A673 (cell line): Measurements from ENCODE around the gene PCNT. TPM values are rescaled to one million over a fixed set of nuclear protein-coding genes. Genes with fewer than 3 reads are reported as not detected.

Source experiments
- BruUV-seq: library from RNA; stranded (reverse); fragments of 400-500 nt; replicated peaks from 2 replicates; lab custom pipeline; 2021; lab: Mats Ljungman, UMichigan
- CTCF ChIA-PET: fragments of 300-600 bp; sonication (Branson Sonifier 250); formaldehyde crosslinking; loops from one replicate; lab custom pipeline; 2022; ENCODE audit warnings: antibody characterized with exemption; lab: Charles Lee
- POLR2A ChIA-PET: fragments of 300-600 bp; sonication (Branson Sonifier 250); formaldehyde crosslinking; loops from one replicate; lab custom pipeline; 2022; ENCODE audit warnings: antibody characterized with exemption; ENCODE audit not compliant: low non-redundant PET; lab: Charles Lee
- DNase-seq: peaks from one replicate; pipeline ENCODE4 v3.0.0-alpha.2; 2015; ENCODE audit warnings: low spot score
- H3K27ac ChIP-seq: fragments of 200-600 bp; sonication (generic); 2 replicates; pipeline ENCODE4 v1.5.1; 2016; ENCODE audit warnings: mixed run types, low read depth, mild to moderate bottlenecking, mixed read lengths, antibody characterized with exemption, low read length; ENCODE audit not compliant: poor library complexity, severe bottlenecking
- H3K27me3 ChIP-seq: fragments of 200-600 bp; sonication (generic); replicated peaks from 2 replicates; pipeline ENCODE4 v1.6.1; 2017; ENCODE audit warnings: mixed run types, low read depth, mild to moderate bottlenecking, mixed read lengths, antibody characterized with exemption, low read length; ENCODE audit not compliant: insufficient read depth, poor library complexity
- H3K36me3 ChIP-seq: fragments of 200-600 bp; sonication (generic); 2 replicates; pipeline ENCODE4 v1.6.1; 2016; ENCODE audit warnings: mixed run types, mild to moderate bottlenecking, mixed read lengths, antibody characterized with exemption, low read length; ENCODE audit not compliant: insufficient read depth, poor library complexity, severe bottlenecking
- H3K4me1 ChIP-seq: fragments of 200-600 bp; sonication (generic); 2 replicates; pipeline ENCODE4 v1.6.1; 2017; ENCODE audit warnings: mixed run types, mild to moderate bottlenecking, mixed read lengths, antibody characterized with exemption, low read length; ENCODE audit not compliant: insufficient read depth, poor library complexity, severe bottlenecking
- H3K4me3 ChIP-seq: fragments of 200-600 bp; sonication (generic); 2 replicates; pipeline ENCODE4 v1.5.1; 2016; ENCODE audit warnings: low read depth, mixed run types, mild to moderate bottlenecking, mixed read lengths, low read length; ENCODE audit not compliant: poor library complexity, severe bottlenecking
- H3K9me3 ChIP-seq: fragments of 200-600 bp; sonication (generic); 2 replicates; pipeline ENCODE4 v1.6.1; 2016; ENCODE audit warnings: mixed run types, low read depth, mild to moderate bottlenecking, mixed read lengths, antibody characterized with exemption, low read length; ENCODE audit not compliant: poor library complexity, severe bottlenecking
- CTCF ChIP-seq: fragments of 300-800, 200-600 bp; sonication (generic); conservative IDR thresholded peaks from 2 replicates; pipeline ENCODE4 v1.5.1; 2017; ENCODE audit warnings: low read depth, mild to moderate bottlenecking, antibody characterized with exemption, low read length, moderate library complexity, mixed read lengths
- EZH2 ChIP-seq: fragments of 200-600 bp; sonication (generic); IDR thresholded peaks from 2 replicates; pipeline ENCODE4 v1.6.1; 2017; ENCODE audit warnings: borderline replicate concordance, low read depth, mild to moderate bottlenecking, mixed read lengths, antibody characterized with exemption, low read length; ENCODE audit not compliant: poor library complexity, severe bottlenecking
- intact Hi-C: fragments of 100-400 bp; cut with micrococcal nuclease; formaldehyde crosslinking; loops from one replicate; pipeline ENCODE4 v1.10.0; 2022; ENCODE audit not compliant: unreplicated experiment
- total RNA-seq: library from RNA; stranded (reverse); gene quantifications from 2 replicates; pipeline ENCODE4 v1.2.3, GENCODE V29; 2021

Gene PCNT
- total RNA-seq, 1 experiment from 2014 or later, result 66.4 TPM

GRCh38 chr21:46362946-46363345, 39.0 kb downstream of the PCNT start:
- intact Hi-C loops, result no loop called here
- CTCF ChIA-PET, result no interaction called here
- no peak overlapping the region for H3K27ac ChIP-seq
- peaks cover 31% of the 10 kb centered on the region for H3K36me3 ChIP-seq
- H3K9me3 ChIP-seq, result no peaks in the 10 kb centered on the region
- no peak for TF ChIP-seq CTCF
- no TSS peak for BruUV-seq
- H3K4me3 ChIP-seq, result no peak overlapping the region
- H3K27me3 ChIP-seq, result no peaks in the 10 kb centered on the region
- no peaks in the 10 kb centered on the region for H3K4me1 ChIP-seq
- POLR2A ChIA-PET, result no interaction called here
- DNase-seq, result no peak

- no peak for DNase-seq
- Histone ChIP-seq H3K9me3 (no peaks in the 10 kb centered on the region), H3K4me3 (no peak overlapping the region), H3K27ac (no peak overlapping the region), H3K36me3 (peaks cover 25% of the 10 kb centered on the region), H3K27me3 (no peaks in the 10 kb centered on the region), H3K4me1 (no peaks in the 10 kb centered on the region)
- ChIA-PET CTCF (no interaction called here), POLR2A (no interaction called here)
- TF ChIP-seq CTCF (no peak), EZH2 (no peak)
- intact Hi-C loops, result no loop called here
- no TSS peak for BruUV-seq
Observed at GRCh38 chr21:46363698-46364097, 39.7 kb downstream of the PCNT start.

GRCh38 chr21:46366091-46366490, 42.1 kb downstream of the PCNT start:
- no peaks in the 10 kb centered on the region for H3K4me1 ChIP-seq
- H3K4me3 ChIP-seq, result no peak overlapping the region
- H3K27me3 ChIP-seq, result no peaks in the 10 kb centered on the region
- intact Hi-C loops, result no loop called here
- no peaks in the 10 kb centered on the region for H3K9me3 ChIP-seq
- ChIA-PET POLR2A (no interaction called here), CTCF (no interaction called here)
- BruUV-seq, result no TSS peak
- TF ChIP-seq CTCF, result no peak
- no peak for DNase-seq
- H3K27ac ChIP-seq, result no peak overlapping the region
- H3K36me3 ChIP-seq, result peaks cover 25% of the 10 kb centered on the region
